Measurements from ENCODE around the gene CD55. TPM values are rescaled to one million over a fixed set of nuclear protein-coding genes. Genes with fewer than 3 reads are reported as not detected.
A peak's percentile ranks its signal among the peaks of the same experiment; 100 is the strongest.

The CD55 gene
- total RNA-seq, 1 donor from 2014 or later: 52.5 TPM

GRCh38 chr1:207361889-207362288 is 40.4 kb downstream of the CD55 start:
- DNase-seq (ENCODE audit: low spot score): no peak

GRCh38 chr1:207362962-207363860 is 41.7 kb downstream of the CD55 start:
- DNase-seq (ENCODE audit: low spot score): no peak

- no peak for DNase-seq (ENCODE audit: low spot score)
Observed at GRCh38 chr1:207363871-207364270, 42.4 kb downstream of the CD55 start.

GRCh38 chr1:207364614-207365013 is 43.1 kb downstream of the CD55 start:
- DNase-seq (ENCODE audit: low spot score): no peak

GRCh38 chr1:207365063-207365462 is 43.6 kb downstream of the CD55 start:
- DNase-seq (ENCODE audit: low spot score): no peak

- no peak for DNase-seq (ENCODE audit: low spot score)
Observed at GRCh38 chr1:207366022-207366421, 44.5 kb downstream of the CD55 start.

- no peak for DNase-seq (ENCODE audit: low spot score)
Observed at GRCh38 chr1:207388721-207389120, 67.2 kb downstream of the CD55 start.

GRCh38 chr1:207389728-207390464 is 68.4 kb downstream of the CD55 start:
- DNase-seq (ENCODE audit: low spot score): no peak

- peak; percentile 62 for DNase-seq (ENCODE audit: low spot score)
Observed at GRCh38 chr1:207393610-207394009, 72.1 kb downstream of the CD55 start.

- no peak for DNase-seq (ENCODE audit: low spot score)
Observed at GRCh38 chr1:207396168-207396746, 74.8 kb downstream of the CD55 start.

- DNase-seq (ENCODE audit: low spot score): no peak
Observed at GRCh38 chr1:207397525-207397926, 76.0 kb downstream of the CD55 start.

- no peak for DNase-seq (ENCODE audit: low spot score)
Observed at GRCh38 chr1:207398986-207399385, 77.5 kb downstream of the CD55 start.

- no peak for DNase-seq (ENCODE audit: low spot score)
Observed at GRCh38 chr1:207401578-207401977, 80.1 kb downstream of the CD55 start.

- DNase-seq (ENCODE audit: low spot score): peak; percentile 1
Observed at GRCh38 chr1:207402744-207403143, 81.3 kb downstream of the CD55 start.

- peak; percentile 66 for DNase-seq (ENCODE audit: low spot score)
Observed at GRCh38 chr1:207404849-207405525, 83.5 kb downstream of the CD55 start.

GRCh38 chr1:207405814-207406213 is 84.3 kb downstream of the CD55 start:
- DNase-seq (ENCODE audit: low spot score): no peak

GRCh38 chr1:207407655-207408260 is 86.3 kb downstream of the CD55 start:
- DNase-seq (ENCODE audit: low spot score): no peak

All from umbilical cord (tissue), 2 donors.